ENCODE measurements around the gene ODC1.
A peak's percentile ranks its signal among the peaks of the same experiment; 100 is the strongest.

The ODC1 gene

DNA sequence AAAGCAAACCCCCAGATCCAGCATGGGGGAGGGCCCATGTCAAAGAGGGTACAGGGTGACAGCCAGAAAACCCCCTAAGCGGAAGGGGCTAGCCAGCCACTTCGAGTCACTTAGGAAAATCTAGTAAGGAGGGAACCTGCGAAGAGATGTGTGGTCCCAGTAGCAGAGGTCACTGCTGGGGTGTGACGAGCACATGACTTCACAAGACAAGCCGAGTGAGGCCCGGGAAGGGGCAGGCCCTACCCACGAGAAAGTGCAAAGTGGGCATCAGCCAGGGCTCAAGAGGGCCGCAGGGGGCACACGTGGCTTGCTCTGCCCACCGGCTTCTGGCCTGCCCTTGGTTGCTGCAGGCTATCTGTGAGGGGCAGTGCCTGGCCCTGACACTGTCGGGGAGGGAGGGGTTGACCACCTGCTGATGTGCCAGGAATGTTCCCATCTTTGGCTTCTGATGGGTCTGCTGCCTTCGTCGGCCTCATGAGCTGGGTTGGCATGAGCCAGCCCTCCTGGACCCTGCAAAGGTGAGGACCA lies 11.5 kb downstream of the ODC1 start:
- DNase-seq (ENCODE audit: insufficient read length, low spot score) (no peak), FAIRE-seq (peak; percentile 28)

DNA sequence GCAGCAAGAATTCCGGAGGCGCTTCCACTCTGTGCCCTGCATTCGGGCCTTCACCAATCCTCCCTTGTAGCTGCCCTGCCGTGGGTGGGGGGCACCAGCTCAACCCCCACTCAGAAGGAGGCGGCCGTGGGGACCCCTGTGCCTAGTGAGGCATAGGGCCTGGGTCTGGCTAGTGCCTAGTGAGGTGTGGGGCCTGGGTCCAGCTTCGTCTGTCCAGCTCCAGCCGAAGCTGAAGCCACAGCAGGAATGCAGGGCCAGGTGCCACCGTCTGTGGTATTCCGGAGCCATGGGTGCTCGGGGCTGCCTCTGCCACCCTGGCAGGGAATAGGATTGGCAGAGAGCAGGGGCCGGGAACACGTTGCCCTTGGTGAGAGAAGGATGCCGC lies 12.3 kb downstream of the ODC1 start:
- FAIRE-seq (no peak), DNase-seq (ENCODE audit: insufficient read length, low spot score) (no peak)

DNA sequence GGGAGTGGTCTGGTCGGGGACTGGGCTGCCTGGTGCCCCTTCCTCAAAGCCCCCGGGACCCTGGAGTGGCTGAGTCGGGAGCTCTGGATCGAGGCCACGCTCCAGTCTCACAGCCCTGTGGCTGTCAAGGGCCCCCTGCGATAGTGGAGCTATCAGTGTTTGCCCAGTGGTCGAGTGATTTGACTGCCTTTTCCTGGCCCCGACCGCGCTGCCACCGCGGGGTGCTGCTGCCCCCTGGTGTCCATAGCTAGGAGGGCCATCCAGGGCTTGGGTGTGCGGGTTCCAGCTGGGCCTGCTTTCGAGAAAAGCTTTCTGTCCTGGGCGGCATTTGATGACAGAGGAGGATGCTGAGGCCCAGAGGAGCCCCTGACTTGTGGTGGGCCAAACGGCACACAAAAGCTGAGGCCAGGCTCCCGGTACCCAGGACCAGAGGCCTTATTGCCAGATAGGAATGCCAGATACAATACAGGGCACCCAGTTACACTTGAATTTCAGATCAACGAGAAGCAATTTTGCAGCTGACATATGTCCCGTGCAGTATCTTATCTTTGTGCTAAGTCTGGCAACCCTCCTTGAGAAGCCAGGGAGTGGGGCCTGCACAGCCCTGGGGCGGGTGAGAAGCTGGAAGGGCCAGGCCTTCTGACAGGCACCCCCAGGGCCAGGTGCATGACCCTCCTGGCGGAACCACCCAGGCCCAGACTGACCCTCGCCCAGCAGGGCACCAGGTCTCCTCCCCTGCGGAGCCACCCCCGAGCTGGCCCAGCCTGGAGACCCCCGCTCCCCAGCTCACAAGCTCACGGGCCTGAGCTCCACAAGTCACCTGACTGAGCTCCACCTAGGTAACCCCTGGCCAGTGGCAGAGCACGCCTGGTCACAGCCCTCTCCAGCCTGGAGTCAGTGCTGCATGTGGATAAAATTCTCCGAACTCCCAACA lies 13.0 kb downstream of the ODC1 start:
- DNase-seq (ENCODE audit: insufficient read length, low spot score) (peak; percentile 89), FAIRE-seq (peak; percentile 63)

DNA sequence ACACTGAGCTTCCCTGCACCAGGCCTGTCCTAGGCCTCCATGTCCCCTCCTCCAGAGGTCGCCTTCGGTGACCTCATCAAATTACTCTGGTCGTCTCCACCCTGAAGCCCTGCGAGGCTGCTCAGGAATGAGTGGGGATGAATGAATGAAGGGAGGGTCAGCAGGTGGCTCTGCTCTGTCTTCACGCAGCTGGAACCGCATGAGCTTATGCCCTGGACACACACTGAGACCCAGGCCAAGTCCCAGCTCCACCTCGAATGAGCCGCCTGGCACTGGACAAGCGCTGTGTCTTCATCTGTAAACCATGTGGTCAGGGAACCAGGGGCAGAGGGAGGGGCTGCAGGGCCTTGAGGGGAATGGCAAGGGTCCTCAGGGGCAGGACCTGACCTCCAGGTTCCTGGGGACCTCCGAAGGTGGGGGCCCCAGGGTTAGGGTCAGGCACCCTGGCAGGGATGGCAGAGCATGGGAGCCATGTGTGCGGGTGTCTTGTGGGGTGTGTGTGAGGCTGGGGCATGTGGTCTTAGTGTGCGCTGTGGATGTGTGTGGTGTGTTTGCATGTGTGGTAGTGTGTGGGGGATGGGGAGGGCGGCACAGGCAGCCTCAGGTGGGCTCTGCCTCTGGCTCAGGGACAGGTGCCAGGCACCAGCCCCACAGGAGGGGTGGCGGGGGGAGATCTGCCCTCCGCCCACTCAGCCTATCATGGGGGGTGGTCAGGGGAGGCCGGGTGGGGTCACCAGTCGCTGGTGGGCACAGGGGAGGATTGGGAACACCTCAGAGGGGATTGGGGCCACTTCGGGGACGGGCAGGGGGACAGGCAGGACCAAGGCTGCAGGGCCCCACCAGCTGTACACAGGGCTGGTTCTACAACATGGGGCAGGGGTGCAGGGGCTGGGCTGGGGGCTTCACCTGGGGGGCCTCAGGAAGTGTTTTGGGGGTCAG lies 13.9 kb downstream of the ODC1 start:
- DNase-seq (ENCODE audit: insufficient read length, low spot score), result no peak
- FAIRE-seq, result peak; percentile 4

DNA sequence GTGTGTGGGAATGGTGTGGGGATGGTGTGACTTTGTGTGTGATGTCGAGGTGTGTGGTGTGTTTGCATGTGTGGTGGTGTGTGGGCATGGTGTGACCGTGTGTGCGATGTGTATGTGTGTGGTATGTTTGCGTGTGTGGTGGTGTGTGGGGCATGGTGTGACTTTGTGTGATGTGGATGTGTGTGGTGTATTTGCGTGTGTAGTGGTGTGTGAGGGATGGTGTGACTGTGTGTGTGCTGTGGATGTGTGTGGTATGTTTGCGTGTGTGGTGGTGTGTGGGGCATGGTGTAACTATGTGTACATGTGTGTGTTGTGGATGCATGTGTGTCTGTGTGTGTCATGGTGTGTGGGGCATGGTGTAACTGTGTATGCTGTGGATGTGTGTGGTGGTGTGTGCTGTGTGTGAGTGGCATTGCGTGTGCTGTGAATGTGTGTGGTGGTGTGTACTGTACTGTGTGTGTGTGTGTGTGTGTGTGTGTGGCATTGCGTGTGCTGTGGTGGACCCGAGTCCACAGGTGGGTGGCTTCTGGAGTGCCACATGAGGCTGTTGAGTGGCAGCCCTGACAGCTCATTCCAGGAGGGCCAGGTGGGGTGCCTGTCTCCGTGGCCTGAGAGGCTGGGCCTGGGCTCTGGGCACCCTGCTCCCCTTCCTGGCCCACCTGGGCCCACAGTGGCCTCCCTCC lies 14.7 kb downstream of the ODC1 start:
- DNase-seq (ENCODE audit: insufficient read length, low spot score) (no peak), FAIRE-seq (peak; percentile 100)

DNA sequence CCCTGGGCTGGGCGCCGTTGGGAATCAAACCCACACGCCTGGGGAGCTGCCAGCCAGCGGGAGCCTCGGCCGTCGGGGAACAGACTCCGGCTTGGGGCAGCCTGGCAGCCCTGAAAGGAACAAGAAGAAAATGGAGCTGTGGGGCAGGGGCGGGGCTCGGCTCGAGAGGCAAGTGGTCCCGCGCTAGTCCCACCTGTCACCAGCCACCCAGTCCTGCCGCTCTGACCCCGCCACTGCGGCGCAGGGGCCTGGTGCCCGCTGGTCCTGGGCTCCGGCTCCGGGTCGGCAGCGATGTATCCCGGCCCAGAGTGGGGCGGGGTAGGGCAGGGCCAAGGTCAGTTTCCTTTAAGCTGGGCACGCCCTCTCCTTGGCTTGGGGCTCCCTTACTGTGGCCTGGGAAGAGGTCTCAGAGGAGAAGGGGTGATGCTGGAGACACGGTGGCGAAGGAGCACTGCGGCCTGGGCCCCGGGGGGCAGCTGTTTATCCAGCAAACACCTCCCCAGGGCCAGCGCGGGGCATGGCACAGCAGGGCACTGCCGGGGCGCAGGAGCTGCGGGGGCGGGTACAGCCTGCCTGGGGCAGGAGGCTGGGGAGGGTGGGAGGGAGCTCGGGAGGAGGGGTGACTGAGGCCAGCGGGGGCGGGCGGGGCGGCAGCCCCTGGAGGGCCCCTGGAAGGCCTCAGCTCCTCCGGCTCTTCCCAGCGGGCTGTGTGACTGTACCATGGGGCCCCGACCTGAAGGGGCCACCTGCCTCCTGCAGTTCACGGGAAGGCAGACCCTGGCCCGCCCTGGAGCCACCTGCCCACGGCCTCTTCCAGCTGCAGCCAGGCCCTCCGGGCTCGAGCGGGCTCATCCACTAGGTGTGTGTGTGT lies 15.6 kb downstream of the ODC1 start:
- DNase-seq (ENCODE audit: insufficient read length, low spot score) (no peak), FAIRE-seq (peak; percentile 72)

DNA sequence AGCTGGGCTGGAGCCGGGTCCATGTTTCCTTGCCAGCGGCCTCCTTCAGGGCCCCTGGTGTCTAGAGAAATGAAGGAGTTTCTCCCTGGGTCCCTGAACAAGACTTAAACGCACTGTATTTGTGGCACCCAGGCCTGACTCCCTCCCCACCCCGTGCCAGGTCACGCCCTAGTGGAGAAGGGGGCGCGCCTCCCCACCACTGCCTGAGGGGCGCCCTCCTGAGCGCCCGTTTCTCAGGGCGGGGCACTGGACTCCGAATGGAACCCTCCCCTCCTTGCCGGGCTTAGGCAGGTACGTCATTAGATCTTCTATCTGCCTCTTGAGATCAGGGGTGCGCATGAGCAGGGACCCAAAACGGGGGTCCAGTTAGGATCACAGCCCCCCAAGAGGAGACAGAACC lies 16.3 kb downstream of the ODC1 start:
- FAIRE-seq, result no peak
- DNase-seq (ENCODE audit: insufficient read length, low spot score), result no peak

DNA sequence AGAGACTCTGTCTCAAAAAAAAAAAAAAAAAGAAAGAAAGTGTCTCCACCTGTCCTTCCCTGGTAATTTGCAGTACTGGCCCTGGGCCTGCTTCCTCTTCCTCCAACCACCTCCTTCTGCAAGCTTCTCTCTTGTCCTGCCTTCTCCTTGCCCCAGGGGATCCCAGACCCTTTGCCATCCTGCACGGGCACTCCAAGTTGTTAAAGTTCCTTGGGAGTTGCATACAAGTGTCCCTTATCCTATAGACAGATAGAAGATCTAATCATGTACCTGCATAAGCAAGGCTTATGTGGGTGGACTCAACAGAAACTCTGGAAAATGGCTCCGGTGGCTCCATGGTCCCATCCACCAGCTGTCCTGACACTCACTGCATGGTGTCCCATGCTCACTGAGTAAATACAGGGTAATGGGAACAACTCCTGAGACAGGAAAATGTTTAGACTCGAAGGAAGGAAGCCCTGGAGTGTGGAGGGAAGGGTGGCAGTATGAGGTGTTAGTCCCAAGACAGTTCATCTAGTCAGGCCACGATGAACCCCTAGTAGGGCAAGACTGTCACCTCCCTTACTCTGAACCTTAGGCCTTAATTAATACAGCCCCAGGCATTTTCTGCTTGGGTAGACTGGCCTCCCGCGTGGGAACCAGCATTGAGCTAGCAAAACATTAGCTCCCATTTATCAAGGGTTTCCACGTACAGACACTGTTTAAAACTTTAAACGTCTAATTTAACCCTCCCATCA lies 17.1 kb downstream of the ODC1 start:
- DNase-seq (ENCODE audit: insufficient read length, low spot score), result no peak
- no peak for FAIRE-seq

DNA sequence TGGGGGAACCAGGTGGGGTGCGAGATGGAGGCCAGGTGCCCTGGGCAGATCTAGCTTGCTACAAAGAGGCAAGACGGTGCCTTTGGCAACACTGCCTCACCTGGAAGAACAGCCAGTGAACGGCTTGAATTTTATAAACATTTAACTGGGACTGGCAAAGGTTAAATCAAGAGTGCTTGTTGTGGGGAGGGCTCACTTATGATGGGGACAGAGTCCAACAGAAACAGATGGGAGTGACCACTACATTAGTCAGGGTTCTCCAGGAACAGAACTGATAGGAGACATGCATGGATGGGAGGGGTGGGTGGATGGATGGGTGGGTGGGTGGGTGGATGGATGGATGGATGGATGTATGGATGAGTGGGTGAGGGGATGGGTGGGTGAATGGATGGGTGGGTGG lies 19.2 kb downstream of the ODC1 start:
- FAIRE-seq (no peak), DNase-seq (ENCODE audit: insufficient read length, low spot score) (no peak)

DNA sequence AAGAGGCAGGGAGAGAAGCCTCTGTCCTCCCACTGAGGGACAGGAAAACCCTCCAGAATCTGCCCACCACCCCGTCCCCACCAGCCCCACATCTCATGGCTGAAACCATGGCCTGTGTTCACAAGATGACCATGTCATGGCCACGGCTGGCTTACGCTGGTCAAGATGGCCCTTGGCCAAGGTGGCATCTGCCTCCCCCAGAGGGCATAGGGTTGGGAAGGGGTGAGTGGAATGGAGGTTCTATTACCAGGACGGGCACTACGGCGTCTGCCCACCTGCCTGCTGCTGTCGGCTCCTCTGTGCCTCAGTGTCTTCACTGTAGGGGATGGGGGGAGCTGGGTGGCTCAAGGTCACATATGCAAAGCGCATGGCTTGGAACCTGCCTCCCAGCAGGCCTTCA lies 19.8 kb downstream of the ODC1 start:
- DNase-seq (ENCODE audit: insufficient read length, low spot score), result no peak
- FAIRE-seq, result no peak

DNA sequence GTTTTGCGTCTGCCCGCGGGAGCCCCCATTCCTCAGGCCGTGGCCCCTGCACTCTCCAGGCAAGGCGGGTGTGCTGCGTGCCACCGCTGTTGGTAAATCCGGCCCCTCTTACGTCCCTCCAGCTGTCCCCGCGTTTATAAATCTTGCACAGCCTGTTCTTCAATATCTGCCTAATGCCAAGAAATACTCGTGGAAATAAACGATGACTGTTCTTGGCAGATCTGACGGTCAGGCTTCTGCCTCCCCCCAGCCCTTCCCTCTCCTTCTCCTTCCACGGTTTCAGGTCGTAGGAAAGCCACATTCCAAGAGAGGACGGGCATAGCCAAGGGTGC lies 20.5 kb downstream of the ODC1 start:
- FAIRE-seq, result no peak
- no peak for DNase-seq (ENCODE audit: insufficient read length, low spot score)

DNA sequence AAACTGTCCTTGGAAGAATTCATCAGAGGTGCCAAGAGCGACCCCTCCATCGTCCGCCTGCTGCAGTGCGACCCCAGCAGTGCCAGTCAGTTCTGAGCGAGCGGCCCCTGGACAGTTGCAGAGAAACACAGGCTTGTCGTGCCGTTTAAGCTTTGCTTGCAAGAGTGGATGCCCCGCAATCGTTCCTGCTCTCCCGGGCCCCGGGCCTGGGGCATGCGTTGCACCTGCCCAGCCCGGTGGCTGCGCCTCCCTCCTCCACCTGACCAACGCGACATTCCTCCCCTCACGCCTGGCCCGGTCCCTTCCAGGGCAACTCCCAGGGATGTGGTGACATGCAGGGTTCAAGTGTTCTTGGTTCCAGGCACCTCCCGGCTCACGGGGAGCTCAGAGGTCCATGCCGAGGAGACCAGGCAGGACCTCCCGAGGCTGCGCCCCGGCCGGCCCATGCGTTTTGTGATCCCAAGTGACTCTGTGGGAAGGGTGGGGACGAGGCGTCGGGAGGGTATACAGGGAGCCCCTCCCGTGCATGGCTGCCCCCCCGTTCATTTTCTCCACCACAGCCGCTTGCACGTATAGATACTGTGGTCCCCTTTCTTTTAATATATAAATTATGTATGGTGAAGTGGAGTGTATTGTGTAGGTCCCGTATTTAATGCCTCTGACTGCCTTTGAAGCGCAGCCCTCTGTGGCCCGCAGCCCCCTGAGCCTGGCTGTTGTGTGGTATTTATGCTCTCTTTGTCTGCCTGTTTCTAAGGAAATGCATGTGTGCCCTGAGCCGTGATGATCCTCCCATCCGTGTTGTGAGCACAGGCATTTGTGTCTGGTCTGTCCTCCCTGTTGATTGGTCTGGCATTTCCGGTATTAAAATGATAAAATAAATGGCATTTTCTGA lies 21.2 kb downstream of the ODC1 start:
- no peak for FAIRE-seq
- DNase-seq (ENCODE audit: insufficient read length, low spot score), result no peak

DNA sequence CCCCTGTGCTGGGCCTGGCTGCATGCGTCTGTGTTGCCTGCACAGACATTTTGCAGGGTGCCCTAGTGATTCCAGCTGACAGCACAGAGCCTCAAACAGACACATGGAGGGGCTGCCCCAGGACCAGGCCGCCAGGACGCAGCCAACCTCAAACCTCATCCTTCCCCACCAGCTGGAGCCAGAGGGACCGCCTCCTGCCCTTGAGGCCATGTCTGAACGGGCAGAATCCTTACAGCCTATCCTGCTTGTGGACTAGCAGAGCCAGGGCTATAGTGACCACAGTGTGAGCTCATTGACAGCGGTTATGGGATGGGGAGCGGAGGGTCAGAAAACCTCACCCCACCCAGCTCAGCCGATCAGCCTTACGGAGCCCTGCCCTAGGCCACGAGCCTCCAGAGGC lies 22.4 kb downstream of the ODC1 start:
- no peak for DNase-seq (ENCODE audit: insufficient read length, low spot score)
- no peak for FAIRE-seq

DNA sequence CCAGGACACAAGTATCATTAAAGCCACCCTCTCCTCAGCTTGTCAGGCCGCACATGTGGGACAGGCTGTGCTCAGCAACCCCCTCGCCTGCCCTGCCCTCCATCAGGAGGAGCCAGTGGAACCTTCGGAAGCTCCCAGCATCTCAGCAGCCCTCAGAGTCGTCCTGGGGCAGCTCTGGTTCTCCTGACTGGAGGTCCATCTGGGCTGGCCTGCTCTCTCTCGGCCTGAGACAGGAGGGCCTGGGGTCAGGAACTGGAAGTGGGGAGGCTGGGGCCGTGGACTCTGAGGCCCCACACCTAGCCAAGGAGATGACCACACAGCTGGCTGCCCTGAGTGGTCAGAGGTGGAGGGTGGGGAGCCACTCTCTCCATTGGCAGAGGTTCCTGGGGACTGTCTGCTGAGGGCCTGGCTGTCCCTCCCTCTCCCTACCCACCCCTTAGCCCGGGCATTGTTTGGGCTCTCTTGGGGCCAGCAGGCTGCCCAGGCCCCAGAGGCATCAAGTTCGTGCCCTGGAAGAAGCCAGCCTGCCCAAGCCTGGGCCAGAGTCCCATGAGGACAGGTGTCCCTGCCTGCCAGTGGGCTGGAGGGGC lies 23.1 kb downstream of the ODC1 start:
- no peak for FAIRE-seq
- DNase-seq (ENCODE audit: insufficient read length, low spot score), result no peak

DNA sequence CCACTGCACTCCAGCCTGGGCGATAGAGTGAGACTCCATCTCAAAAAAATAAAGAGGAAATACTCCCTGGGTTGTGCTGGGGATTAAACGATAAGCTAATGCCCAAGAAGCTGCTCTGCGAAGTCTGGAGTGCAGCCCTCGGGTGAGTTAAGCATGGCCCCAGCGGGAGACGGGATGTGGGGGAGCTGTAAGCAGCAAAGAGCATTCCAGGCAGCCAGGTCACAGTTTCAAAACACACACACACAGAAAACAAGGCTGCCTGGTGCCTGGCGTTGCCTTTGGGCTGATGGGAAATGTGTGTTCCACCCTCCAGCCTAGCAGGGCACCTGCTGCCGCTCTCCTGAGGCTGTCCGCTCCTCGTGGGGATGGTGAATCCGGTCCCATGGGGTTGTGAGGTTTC lies 24.1 kb downstream of the ODC1 start:
- no peak for DNase-seq (ENCODE audit: insufficient read length, low spot score)
- FAIRE-seq, result no peak

DNA sequence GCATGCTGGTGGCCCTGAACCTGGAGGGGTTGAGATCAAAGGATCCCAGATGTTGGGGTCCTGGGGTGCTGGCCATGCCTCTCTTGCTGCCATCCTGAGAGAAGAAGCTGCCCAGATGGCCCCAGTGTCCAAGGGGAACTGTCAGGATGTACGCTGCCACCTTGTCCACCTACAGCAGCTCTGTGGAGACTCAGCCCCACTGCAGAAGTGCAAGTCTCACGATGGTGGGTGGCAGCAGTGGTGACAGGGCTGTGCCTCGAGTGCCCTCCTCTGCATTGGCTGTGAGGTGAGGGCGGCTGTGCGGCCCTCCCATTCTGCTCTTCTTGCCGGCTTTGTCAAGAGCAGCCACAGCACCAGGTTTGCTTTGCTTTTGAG lies 24.7 kb downstream of the ODC1 start:
- no peak for FAIRE-seq
- DNase-seq (ENCODE audit: insufficient read length, low spot score), result no peak

DNA sequence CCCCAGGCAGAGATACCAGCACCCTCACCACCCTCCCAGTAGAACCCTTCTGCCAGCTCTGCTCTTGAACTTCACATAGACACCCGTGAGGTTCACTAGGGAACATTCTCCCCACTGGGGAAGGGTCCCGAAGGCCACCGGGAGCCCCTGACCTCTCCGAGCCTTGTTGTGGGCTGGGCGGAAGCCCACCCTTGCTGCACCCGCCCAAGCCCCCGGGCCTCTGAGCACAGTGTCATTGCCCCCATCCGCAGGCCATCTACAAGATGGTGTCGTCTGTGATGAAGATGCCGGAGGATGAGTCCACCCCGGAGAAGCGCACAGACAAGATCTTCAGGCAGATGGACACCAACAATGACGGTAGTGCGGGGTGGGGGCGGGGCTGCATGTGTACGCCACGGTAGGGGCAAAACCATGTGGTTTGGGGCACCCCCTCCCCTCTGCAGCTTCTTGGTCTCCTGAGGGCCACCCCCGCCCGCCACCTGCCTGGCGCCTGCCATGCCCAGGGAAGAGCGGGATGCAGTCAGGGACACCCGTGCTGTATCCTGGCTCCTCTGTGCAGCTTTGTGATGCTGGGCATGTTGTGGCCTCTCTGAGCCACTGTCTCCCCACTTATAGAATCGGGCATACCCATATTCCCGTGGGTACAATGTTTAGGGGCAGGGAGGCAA lies 25.3 kb downstream of the ODC1 start:
- DNase-seq (ENCODE audit: insufficient read length, low spot score), result no peak
- no peak for FAIRE-seq

DNA sequence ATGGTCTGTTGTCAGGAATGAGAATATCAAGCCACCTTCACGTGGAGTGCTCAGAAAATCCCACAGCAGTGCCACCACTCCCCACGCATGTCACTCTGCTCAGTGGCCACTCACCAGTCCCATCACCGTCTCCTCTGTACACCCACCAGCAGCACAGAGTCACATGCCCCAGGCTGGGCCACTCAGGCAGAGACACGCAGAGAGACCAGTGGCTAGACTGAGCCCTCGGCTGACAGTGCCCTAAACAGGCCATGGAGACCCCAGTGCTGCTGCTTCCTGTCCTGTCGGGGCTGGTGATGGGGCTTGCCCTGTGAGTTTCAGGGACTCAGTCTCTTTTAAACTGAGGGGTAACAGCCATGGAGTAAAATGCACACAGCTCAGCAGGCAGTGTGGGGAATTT lies 25.9 kb downstream of the ODC1 start:
- DNase-seq (ENCODE audit: insufficient read length, low spot score) (no peak), FAIRE-seq (no peak)

Data from HTR-8/SVneo (cell line).